SH-SY5Y (cell line): ENCODE measurements around the gene CTTN.

Experiments used
- GATA2 ChIP-seq: IDR thresholded peaks from 2 replicates; pipeline ENCODE4 v1.6.1; 2011; ENCODE audit warnings: mild to moderate bottlenecking, low read depth, low read length
- GATA3 ChIP-seq: IDR thresholded peaks from 2 replicates; pipeline ENCODE4 v1.6.1; 2011; ENCODE audit warnings: low read depth, mild to moderate bottlenecking, low read length, moderate library complexity

Gene CTTN

DNA sequence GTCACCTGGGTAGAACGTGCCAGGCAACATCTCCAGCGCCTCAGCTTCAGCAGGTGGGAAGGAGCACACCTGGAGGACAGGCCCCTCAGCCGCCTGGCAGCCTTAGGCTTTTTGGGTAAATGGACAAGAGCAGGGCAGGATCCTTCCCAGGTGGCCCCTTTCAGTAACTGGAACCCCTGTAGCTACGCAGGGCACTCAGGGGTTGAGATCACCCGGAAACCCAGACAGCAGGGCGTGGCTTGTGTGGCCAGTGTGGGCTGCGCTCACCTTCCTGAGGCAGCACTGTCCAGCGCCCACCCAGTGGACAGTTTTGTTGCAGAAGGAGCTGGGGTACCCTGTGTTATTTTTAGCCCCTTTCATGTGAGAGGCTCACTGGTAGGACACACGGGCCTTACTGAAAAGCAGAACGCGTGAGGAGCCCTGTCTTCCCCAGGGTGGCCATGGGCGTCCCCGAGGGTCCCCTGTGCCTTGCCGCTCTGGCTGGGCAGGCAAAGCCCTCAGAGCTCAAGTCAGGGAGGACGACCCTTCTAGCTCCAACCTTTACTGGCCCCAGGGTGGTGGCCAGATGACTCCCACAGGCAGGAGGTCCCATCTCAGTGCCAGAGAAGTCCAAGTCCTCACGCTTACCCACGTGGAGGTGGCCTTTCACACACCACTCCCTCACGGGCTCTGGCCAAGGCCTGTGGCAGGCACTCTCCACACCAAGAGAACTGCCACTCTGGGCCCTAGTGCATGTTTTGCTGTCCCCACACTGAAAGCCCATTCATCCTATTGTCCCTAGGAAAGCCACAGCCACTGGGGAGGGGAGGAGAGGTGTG lies 75.8 kb downstream of the CTTN start:
- TF ChIP-seq GATA3 (no peak), GATA2 (no peak)

DNA sequence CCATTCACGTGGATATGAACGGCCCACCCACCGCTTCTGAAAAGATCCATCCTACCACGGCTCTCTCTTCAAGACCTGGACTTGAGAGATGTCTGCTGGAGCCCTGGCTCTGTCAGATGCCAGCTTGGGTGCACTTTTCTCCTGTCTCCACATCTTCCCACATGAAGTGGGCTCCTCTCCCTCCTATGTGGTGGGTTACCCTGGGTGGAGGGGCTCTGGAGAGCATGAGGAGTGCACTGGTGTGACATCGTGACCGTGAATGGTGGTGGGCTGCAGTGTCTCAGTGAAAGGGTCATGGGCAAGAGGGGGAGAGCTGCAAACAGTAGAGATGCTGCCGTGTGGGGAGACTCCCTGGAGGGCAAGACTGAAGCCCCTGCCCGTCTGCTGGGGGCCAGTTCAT lies 76.4 kb downstream of the CTTN start:
- TF ChIP-seq GATA3 (no peak), GATA2 (no peak)

DNA sequence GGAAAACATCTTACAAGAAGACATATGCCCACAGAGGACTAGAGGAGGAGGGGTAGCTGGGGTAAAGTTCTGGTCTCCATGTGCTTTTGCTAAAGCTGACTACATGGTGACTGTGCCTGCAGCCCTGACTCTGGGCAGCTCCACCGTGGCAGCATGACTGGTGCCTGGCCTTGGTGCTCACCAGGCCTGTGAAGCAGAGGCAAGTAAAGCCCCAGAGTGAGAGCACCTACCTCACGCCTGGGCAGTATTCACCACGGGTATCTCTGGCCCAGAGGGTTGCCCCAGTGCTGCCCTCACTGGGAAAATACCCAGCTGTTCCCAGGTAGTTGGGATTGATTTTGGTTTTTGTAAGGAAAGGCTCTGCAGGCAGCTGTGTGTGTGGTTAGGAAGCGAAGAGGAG lies 78.3 kb downstream of the CTTN start:
- TF ChIP-seq GATA3 (no peak), GATA2 (no peak)

DNA sequence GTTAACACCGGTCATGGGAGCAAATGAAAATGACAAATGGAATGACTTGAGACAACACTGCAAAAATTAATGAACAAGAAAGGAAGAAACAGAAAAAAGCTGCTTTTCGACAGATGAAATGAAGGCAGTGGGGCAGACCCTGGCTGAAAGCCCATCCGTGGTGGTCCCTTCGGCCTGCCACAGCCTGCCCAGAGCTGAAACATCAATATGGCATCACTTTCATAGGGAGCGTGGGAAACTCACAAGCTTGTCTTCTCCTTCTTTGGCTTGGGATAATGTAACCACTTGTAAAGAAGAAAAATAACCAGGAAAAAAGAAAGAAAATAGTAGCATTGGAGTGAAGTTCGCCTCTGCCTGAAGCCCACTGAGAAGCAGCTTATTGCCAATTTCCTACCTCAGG lies 78.8 kb downstream of the CTTN start:
- no peak for TF ChIP-seq GATA2
- no peak for TF ChIP-seq GATA3

DNA sequence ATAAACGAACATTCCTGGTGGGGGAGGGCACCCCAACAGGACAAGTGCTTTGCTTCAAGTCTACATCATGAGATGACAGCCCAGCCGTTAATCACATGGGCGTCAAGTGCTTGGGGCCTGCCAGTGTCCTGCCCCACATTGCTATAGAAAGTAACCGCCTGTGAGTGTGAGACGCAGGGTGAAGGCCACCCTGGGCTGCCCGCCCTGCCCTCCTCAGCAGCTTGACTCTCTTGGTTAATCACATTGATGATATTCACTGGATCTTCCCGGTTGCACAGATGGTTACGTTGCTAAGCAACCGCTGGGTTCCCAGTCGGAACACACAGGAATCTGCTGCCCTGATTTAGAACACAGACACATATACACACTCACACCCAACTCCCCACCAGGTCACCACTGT lies 79.3 kb downstream of the CTTN start:
- TF ChIP-seq GATA2, result no peak
- no peak for TF ChIP-seq GATA3

DNA sequence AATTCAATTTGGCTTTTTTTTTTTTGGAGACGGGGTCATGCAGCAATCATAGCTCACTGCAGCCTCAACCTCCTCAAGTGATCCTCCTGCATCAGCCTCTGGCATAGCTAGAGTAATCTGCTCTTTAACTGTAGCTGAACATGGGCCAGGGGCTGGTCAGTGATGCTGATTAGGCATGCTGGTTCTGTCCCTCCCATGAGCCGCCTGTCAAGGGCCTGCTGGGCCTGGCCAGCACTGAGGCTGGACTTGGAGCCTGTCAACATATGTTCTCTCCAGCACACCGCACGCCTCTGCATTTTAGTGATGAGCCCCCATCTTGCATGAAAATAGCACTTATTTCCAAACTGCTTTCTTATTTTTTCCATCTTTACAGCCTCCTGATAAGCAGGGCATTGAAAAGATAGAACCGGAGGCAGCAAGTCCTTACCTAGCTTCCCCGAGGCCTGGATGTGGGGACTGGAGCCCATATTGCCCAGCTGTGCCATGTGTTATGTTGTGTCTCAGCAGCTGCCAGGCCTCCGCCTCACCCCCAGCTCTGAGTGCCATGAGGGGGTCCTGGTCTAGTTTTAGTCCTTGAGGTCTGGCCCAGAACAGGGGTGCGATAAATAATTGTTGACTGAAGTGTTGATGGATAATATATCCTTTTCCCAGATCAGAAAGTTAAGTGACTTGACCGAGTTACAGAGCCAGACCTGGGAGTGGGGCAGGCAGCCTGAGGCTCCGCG lies 80.0 kb downstream of the CTTN start:
- TF ChIP-seq GATA2, result no peak
- no peak for TF ChIP-seq GATA3

DNA sequence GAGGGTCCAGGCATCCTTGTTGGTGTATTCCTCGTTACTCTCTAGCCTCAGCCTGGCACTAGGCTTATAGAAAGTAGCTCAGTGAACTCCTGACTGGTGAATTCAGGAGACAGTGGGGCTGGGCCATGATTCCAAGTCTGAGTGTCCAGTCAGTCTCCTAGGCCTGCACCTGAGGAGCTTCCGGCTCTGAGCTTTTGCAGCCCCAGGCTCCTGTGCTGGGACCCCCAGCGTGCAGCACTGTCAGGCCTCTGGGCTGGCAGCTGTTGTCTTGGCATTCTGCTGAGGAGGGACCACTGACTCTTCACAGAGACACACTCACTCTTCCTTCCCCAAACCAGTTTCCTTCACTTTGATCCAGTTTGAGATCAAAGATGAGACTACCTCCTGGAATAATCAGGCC lies 82.4 kb downstream of the CTTN start:
- TF ChIP-seq GATA3 (no peak), GATA2 (no peak)

DNA sequence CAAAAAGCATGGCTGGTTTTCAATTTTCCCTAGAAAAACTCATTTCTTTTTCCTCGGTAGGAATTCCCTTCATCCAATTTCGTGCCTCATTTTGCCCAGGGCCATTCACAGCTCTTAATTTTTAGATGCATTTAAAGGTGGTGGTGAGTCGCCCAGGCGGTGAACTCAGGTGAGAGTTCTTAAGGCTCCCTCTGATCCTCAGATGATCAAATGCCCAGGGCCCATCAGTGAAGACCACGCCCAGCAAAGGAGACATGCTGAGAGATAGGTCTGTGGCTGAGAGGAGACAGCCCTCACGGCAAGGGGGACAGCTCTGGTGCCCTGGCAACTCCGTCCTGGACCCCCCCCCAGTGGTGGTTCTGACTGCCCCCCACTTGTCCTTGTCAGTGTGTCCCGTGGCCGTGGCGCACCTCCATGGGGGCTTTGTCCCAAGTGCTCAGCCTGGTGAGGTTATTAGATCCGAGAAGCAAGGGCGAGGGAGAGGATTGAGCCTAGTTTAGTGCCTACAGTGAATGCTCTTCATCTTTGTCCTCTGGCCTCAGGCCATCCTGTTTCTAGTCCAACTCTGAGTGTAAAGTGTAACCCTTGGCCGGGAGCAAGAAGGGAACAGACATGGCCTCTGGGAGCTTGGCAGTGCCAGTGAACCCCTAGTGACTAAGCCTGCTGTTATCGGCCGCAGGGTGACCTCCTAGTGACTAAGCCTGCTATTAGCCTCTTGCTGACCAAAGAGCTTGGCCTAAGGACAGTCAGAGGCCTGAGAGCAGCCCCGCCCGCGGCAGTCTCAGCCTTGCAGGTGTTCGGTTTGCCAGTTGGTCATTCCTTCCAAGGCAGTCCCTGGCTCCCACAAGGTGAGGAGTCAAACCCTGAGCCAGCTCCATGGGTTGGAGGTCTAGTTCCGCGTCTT lies 83.5 kb downstream of the CTTN start:
- TF ChIP-seq GATA3 (no peak), GATA2 (no peak)

DNA sequence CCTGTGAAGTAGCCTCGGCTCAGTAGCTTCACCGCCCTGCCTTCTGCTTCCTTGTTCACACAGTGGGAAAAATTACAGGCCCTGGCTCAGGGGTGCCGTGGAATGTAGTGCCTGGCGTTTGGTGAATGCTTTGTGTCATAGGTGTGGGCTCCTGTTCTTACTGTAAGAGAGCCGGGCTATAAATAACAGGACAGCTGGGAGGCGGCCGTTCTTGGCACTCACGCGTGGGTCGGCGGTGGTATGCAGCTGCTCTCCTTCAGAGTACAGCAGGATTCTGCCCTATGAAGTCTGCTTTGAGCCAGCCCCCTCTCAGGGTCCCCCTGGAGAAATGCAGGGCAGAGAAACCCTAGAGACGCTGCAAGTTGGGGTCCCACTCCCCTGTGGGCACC lies 84.2 kb downstream of the CTTN start:
- TF ChIP-seq GATA3, result no peak
- TF ChIP-seq GATA2, result no peak

DNA sequence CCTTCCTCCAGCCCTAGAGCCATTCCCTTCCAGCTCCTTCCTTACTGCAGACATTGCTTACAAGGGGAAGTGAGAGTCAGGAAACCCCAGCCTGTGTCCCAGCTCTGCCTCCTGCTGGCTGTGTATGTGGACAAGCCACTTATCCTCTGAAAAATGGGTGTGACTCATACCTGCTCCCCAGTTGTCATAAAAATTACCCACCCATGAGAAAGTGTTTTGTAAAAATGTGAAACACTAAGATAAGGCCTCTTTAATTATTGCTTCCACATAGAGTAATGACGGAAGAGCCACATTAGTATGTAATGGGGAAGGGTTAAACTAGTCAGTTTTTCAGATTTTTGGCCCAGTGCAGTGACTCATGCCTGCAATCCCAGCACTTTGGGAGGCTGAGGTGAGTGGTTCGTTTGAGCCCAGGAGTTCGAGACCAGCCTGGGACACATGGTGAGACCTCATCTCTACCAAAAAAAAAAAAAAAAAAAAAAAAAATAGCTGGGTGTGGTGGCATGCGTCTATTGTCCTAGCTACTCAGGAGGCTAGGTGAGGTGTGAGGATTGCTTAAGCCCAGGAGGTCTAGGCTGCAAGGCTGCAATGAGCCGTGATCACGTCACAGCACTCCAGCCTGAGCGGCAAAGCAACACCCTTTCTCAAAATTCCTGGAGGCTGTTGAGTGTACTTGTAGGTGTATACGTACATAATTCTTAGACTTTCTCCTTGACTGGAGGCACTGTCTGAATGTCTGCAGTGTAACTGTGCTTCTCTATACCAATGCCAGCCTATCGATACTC lies 84.9 kb downstream of the CTTN start:
- no peak for TF ChIP-seq GATA3
- no peak for TF ChIP-seq GATA2

DNA sequence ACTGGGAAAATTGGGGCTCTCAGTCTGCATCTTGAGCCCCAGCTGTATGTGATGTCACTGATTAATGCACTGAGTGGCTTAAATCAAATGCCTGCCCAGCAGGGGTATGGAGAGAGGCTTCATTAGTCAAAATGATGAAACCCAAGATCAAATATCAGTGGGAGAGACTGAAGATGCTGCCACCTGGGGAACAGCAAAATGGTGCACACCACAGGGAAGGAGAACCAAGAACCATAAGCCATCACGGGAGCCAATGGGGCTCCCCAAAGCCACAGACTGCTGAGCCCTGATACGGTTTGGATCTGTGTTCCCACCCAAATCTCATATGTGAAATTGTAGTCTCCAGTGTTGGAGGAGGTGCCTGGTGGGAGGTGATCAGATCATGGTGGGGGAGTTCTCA lies 85.6 kb downstream of the CTTN start:
- TF ChIP-seq GATA2 (no peak), GATA3 (no peak)

DNA sequence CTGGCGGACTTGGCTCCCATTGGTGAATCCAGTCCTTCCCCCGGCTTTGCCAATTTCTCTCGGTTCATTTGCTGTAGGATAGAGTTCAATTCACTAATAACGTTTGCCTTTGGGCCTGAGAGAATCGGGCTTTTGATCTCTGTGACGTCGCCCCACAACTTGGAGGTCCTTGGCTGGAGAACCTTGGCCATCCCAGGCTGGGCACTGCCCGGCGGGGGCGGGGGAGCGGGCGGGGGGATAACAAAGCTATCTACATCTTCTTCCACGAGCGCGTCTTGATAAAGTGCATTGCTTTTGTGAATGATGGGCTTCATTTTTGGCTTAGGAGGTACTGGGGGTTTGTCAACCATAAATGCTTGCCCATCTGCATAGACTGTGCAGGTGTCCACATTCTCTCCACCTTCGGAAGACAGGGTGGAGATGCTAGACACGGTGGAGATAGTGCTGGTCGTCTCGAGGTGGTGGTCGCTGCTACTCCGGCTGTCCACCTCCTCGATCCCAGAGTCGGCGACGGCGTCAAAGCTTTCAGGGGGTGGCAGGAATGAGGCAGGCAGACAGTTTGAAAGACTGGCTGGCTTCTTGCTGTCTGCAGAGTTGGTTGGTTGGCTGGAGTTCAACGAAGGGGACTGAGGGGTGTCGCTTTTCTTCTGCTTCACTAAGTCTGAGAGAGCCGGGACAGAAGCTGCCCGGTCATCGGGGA lies 87.1 kb downstream of the CTTN start:
- TF ChIP-seq GATA3, result no peak
- no peak for TF ChIP-seq GATA2

DNA sequence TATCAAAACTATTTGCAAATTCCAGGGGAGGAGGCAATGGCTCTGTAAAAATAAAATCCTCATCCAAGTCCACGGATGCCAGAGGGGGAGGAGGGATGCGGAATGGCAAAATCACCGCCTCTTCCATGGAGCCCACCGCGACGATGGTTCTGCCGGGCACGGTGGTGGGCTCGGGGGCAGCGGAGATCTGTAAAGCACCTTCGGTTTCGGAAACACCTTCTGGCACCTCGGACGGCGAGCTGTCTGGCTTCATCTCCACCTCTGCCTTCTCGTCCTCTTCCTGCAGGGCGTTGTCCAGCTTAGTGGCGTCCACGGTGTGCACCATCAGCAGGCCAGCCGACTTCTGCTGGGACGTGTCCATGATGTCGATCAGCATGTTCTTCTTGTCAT lies 87.7 kb downstream of the CTTN start:
- TF ChIP-seq GATA2 (no peak), GATA3 (no peak)
